ENCODE measurements around the gene NSL1. TPM values are rescaled to one million over a fixed set of nuclear protein-coding genes. Genes with fewer than 3 reads are reported as not detected.

The NSL1 gene
- total and polyA plus RNA-seq, 3 donors from 2014 or later: 29.3 to 52.7 (median 50.0) TPM

- no peak overlapping the region for H3K27ac ChIP-seq
- H3K9me3 ChIP-seq: no peaks in the 10 kb centered on the region
- 95 to 97% methylated on average over 4 to 11 of the region's 11 CpGs for WGBS, 2 donors
- H3K36me3 ChIP-seq (ENCODE audit: low read depth, missing control alignments): no peaks in the 10 kb centered on the region
- no peaks in the 10 kb centered on the region for H3K27me3 ChIP-seq
- TF ChIP-seq POLR2A (IDR thresholded peaks at IDR 0.05) (no peak), CTCF (IDR thresholded peaks at IDR 0.05) (no peak)
- no peak overlapping the region for H3K4me3 ChIP-seq
- intact Hi-C loops (cut with DNase I; ENCODE audit: low total_unique reads): no loop called here
- no peaks in the 10 kb centered on the region for H3K4me1 ChIP-seq
- no peak for DNase-seq
Observed at GRCh38 chr1:212686591-212686990, 105.0 kb downstream of the NSL1 start.

GRCh38 chr1:212686069-212686468 lies 105.5 kb downstream of the NSL1 start:
- DNase-seq: no peak
- no peak overlapping the region for H3K27ac ChIP-seq
- H3K4me3 ChIP-seq: no peak overlapping the region
- intact Hi-C loops (cut with DNase I; ENCODE audit: low total_unique reads): no loop called here
- TF ChIP-seq POLR2A (IDR thresholded peaks at IDR 0.05) (no peak), CTCF (IDR thresholded peaks at IDR 0.05) (no peak)
- WGBS, 2 donors: 70 to 91% methylated on average over 3 of the region's 3 CpGs
- no peaks in the 10 kb centered on the region for H3K27me3 ChIP-seq
- H3K9me3 ChIP-seq: no peaks in the 10 kb centered on the region
- H3K36me3 ChIP-seq (ENCODE audit: low read depth, missing control alignments): no peaks in the 10 kb centered on the region
- H3K4me1 ChIP-seq: no peaks in the 10 kb centered on the region

- DNase-seq: no peak
- no peak overlapping the region for H3K27ac ChIP-seq
- H3K36me3 ChIP-seq (ENCODE audit: low read depth, missing control alignments): no peaks in the 10 kb centered on the region
- H3K4me1 ChIP-seq: no peaks in the 10 kb centered on the region
- no peak overlapping the region for H3K4me3 ChIP-seq
- 53 to 79% methylated on average over 2 of the region's 2 CpGs for WGBS, 2 donors
- intact Hi-C loops (cut with DNase I; ENCODE audit: low total_unique reads): no loop called here
- H3K27me3 ChIP-seq: no peaks in the 10 kb centered on the region
- no peaks in the 10 kb centered on the region for H3K9me3 ChIP-seq
- TF ChIP-seq CTCF (IDR thresholded peaks at IDR 0.05) (no peak), POLR2A (IDR thresholded peaks at IDR 0.05) (no peak)
Observed at GRCh38 chr1:212685429-212685828, 106.1 kb downstream of the NSL1 start.

- intact Hi-C loops (cut with DNase I; ENCODE audit: low total_unique reads): no loop called here
Observed at GRCh38 chr1:212684521-212685090, 107.0 kb downstream of the NSL1 start.

More at GRCh38 chr1:212684521-212685090, 107.0 kb downstream of the NSL1 start:
- Histone ChIP-seq H3K4me3 (no peak overlapping the region), H3K4me1 (no peaks in the 10 kb centered on the region), H3K27me3 (no peaks in the 10 kb centered on the region), H3K36me3 (ENCODE audit: low read depth, missing control alignments) (no peaks in the 10 kb centered on the region), H3K27ac (no peak overlapping the region), H3K9me3 (no peaks in the 10 kb centered on the region)
- 89 to 95% methylated on average over 11 of the region's 11 CpGs for WGBS, 2 donors
- no peak for TF ChIP-seq POLR2A (IDR thresholded peaks at IDR 0.05)
- no peak for TF ChIP-seq CTCF (IDR thresholded peaks at IDR 0.05)
- DNase-seq: no peak

Measured in testis (tissue), 3 donors.